Stimulated activated CD4-positive, alpha-beta T cell treated with anti-CD3 and anti-CD28 coated beads, Interleukin-12 subunit alpha, Interleukin-12 subunit beta, amount 100 ng/mL, for 48 hours (primary cell): Measurements from ENCODE around the gene MUC5B.
"Not testable (repeated sequence)": the region's sequence is repeated elsewhere in the genome, so short reads cannot be mapped to it uniquely, and the experiment has no call there.

Source experiments
- DNase-seq, 3 donors: peaks; one replicate each; pipeline ENCODE4 v3.0.0-alpha.2; 2020; ENCODE audit warnings: low read depth in 2 of 3, low spot score in 1 of 3

Gene MUC5B, protein sequence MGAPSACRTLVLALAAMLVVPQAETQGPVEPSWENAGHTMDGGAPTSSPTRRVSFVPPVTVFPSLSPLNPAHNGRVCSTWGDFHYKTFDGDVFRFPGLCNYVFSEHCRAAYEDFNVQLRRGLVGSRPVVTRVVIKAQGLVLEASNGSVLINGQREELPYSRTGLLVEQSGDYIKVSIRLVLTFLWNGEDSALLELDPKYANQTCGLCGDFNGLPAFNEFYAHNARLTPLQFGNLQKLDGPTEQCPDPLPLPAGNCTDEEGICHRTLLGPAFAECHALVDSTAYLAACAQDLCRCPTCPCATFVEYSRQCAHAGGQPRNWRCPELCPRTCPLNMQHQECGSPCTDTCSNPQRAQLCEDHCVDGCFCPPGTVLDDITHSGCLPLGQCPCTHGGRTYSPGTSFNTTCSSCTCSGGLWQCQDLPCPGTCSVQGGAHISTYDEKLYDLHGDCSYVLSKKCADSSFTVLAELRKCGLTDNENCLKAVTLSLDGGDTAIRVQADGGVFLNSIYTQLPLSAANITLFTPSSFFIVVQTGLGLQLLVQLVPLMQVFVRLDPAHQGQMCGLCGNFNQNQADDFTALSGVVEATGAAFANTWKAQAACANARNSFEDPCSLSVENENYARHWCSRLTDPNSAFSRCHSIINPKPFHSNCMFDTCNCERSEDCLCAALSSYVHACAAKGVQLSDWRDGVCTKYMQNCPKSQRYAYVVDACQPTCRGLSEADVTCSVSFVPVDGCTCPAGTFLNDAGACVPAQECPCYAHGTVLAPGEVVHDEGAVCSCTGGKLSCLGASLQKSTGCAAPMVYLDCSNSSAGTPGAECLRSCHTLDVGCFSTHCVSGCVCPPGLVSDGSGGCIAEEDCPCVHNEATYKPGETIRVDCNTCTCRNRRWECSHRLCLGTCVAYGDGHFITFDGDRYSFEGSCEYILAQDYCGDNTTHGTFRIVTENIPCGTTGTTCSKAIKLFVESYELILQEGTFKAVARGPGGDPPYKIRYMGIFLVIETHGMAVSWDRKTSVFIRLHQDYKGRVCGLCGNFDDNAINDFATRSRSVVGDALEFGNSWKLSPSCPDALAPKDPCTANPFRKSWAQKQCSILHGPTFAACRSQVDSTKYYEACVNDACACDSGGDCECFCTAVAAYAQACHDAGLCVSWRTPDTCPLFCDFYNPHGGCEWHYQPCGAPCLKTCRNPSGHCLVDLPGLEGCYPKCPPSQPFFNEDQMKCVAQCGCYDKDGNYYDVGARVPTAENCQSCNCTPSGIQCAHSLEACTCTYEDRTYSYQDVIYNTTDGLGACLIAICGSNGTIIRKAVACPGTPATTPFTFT (N-terminal part only)

DNA sequence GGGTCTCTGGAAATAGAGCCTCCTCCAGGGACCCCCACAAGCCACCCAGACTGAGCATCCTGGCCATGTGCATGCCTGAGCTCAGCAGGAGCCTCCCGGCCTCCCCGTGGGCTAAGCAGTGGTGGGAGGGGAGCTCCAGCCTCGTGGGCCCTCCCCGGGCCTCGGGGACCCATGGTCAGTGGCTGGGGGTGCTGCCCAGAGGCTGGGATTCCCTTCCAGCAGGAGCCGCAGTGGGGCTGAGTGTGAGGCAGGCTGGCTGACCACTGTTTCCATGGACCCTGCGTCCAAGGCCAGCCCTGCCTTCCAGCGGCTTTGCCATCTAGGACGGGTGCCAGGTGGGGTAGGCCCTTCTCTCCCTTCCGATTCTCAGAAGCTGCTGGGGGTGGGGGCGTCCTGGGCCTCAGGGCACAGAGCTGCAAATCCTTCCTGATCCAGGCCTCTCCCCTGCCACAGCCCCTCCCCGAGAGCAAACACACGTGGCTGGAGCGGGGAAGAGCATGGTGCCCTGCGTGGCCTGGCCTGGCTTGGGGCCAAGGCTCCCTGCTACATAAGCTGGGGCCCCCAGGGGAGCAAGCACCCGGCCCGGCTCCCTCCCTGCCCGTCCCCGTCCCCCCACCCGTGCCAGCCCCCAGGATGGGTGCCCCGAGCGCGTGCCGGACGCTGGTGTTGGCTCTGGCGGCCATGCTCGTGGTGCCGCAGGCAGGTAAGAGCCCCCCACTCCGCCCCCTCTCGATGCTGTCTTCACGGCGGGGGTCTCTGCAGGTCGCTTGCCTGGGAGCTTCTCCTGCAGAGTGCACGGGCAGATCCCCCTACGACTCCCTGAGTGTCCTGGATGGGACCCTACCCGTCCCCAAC is at the start of gene MUC5B:
Gene MUC5B (plus strand): TSS at position 576 of the 855 bp plus-strand sequence. CDS start 58 bp downstream, at position 634.
- DNase-seq, result no peak

DNA sequence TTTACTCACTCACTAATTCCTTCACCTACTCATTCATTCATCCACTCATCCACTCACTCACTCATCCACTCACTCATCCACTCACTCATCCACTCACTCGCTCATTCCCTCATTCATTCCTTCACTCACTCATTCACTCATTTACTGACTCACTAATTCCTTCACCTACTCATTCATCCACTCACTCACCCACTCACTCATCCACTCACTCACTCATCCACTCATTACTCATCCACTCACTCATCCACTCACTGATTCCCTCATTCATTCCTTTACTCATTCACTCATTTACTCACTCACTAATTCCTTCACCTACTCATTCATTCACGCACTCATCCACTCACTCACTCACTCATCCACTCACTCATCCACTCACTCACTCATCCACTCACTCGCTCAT is 49.5 kb upstream of the MUC5B start:
- not testable (repeated sequence) for DNase-seq

DNA sequence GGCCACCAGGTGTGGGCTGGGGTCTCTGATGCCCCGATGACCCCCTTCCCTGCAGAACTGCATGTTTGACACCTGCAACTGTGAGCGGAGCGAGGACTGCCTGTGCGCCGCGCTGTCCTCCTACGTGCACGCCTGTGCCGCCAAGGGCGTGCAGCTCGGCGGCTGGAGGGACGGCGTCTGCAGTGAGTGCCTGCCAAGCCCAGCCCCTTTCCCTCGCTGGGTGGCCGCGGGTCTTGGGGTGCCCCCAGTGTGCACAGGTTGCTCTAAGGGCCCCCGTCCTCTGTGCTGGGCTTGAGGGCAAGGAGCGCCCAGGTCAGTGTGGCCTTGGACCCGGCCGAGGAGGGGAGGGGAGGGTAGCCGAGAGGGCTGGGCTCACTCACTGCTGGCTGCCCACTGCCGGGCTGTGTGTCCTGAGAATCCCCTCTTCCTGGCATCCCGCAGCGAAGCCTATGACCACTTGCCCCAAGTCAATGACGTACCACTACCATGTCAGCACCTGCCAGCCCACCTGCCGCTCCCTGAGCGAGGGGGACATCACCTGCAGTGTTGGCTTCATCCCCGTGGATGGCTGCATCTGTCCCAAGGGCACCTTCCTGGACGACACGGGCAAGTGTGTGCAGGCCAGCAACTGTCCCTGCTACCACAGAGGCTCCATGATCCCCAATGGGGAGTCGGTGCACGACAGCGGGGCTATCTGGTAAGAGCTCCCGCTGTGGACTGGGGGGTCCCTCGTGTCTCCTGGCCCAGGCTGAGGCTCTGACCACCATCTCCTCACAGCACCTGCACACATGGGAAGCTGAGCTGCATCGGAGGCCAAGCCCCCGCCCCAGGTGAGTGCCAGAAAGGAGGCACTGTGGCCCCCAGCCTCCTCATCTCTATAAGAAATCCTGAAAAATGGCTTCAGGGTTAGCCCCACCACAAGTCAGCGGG is 48.2 kb upstream of the MUC5B start:
- no peak for DNase-seq

DNA sequence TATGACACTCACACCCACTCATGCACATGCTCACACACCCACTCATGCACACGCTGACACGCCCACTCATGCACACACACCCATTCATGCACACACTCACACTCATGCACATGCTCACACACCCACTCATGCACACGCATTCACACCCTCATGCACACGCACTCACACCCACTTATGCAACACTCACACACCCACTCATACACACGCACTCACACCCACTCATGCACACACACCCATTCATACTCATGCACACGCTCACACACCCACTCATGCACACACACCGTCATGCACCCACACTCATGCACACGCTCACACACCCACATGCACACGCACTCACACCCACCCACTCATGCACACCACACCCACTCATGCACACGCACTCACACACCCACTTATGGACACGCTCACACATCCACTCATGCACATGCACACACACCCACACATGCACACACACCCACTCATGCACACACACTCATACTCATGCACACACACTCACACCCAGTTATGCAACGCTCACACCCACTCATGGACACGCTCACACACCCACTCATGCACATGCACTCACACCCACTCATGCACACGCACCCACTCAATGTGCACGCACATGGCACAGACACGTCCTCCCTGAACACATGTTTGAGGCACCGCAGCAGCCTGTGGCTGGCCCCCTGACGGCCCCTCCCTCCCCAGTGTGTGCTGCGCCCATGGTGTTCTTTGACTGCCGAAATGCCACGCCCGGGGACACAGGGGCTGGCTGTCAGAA is 47.2 kb upstream of the MUC5B start:
- DNase-seq, result no peak

DNA sequence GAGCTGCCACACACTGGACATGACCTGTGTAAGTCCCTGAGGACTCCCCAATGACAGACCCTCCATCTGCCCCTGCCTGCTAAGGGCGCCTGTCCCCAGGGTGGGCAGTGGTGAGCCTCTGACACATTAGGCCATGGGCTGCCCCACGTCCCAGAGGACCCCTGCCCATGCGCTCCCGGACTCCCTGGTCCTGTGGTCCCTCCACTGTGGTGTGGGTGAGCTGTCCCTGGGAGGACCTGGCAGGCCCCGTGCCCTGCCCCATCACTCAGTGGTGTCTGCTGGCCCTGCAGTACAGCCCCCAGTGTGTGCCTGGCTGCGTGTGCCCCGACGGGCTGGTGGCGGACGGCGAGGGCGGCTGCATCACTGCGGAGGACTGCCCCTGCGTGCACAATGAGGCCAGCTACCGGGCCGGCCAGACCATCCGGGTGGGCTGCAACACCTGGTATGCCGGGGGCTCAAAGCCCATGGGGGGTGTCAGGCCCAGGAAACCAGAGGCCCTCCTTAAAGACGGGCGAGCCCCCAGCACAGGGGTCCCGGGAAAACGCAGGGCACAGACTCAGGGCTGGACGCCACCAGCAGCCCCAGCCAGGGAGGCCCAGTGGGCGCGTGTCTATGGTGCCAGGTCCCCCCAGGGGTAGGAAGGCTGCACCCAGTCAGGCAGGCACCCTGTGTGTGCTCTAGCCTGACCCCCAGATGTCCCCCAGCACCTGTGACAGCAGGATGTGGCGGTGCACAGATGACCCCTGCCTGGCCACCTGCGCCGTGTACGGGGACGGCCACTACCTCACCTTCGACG is 46.4 kb upstream of the MUC5B start:
- no peak for DNase-seq

DNA sequence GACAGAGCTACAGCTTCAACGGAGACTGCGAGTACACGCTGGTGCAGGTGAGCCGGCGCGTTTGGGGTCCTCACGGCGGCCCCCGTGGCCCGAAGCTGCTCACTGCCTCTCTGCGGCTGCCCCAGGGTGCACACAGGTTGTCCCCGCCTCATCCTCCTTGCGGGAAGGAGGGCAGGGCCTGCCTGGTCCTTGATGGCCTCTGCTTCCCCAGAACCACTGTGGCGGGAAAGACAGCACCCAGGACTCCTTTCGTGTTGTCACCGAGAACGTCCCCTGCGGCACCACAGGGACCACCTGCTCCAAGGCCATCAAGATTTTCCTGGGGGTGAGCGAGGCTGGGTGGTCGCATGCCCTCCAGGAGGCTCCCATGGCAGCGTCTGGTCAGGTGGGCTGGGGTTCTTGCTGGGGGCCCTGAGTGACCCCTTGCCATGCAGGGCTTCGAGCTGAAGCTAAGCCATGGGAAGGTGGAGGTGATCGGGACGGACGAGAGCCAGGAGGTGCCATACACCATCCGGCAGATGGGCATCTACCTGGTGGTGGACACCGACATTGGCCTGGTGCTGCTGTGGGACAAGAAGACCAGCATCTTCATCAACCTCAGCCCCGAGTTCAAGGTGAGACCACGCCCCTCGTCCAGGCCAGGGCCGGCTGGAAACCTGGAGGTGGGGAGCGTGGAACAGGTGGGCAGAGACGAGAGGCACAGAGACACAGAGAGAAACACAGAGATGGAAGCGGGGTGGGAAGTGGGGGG is 45.7 kb upstream of the MUC5B start:
- DNase-seq, result no peak

DNA sequence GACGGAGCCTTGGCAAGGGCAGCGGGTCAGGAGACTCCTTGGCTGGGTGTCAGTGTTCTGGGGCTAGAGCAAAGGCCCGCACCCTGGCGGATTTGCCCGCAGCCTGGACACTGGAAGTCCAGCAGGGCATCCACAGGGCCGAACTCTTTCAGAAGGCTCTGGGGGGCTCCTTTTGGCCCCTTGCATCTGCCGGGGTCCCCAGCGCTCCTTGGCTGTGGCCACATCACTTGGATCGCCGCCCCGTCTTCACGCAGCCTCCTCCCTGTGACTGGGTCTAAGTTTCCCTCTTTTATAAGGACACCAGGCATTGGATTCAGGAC is 45.1 kb upstream of the MUC5B start:
- no peak for DNase-seq

DNA sequence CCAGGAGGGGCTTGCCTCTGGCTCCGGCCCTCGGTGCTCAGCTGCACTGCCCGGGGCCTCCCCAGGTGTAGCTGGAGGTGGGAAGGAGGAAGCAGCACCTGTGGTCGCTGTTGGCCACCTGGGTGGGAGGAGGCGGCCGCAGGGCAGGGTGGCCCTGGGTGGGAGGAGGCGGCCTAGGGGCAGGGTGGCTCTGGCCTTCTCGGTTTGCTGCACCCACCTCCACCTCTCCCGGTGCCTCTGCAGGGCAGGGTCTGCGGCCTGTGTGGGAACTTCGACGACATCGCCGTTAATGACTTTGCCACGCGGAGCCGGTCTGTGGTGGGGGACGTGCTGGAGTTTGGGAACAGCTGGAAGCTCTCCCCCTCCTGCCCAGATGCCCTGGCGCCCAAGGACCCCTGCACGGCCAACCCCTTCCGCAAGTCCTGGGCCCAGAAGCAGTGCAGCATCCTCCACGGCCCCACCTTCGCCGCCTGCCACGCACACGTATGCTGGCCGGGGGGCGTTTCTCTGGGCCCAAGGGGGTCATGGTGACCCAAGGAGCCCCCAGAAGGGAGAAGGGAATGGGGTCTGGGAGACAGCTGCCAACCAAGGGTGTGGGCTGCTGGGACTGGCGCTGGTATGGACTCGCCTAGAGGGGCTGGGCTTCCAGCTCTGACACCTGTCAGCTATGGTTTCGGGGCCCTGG is 44.5 kb upstream of the MUC5B start:
- no peak for DNase-seq

DNA sequence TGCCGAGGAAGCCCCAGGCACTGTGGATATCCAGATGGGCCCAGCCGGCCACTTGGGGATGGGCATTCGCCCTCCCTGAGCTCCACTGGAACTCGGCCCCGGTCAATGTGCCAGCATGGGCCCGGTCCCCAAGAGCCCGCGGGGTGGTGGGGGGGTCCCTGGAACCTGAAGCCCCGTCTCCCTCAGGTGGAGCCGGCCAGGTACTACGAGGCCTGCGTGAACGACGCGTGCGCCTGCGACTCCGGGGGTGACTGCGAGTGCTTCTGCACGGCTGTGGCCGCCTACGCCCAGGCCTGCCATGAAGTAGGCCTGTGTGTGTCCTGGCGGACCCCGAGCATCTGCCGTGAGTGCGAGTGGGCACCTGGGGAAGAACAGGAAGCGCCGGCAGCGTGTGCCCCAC is 44.0 kb upstream of the MUC5B start:
- no peak for DNase-seq

DNA sequence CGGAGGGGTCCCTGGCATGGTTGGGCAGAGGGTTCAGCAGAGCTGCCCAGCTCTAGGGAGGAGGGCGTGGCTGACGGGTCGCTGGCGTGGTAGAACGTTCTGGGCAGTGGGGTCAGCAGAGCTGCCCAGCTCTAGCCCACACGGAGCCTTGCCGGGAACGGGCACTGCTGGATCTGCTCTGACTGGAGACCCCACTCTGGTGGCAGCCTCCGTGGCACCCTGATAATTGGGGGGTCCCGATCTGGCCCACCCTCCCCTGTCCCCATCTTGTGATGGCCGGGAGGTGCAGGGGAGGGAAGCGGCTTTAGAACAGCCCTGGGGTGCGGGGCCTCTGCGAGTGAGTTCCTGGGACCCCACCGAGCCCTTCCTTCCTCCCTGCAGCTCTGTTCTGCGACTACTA is 43.2 kb upstream of the MUC5B start:
- no peak for DNase-seq

DNA sequence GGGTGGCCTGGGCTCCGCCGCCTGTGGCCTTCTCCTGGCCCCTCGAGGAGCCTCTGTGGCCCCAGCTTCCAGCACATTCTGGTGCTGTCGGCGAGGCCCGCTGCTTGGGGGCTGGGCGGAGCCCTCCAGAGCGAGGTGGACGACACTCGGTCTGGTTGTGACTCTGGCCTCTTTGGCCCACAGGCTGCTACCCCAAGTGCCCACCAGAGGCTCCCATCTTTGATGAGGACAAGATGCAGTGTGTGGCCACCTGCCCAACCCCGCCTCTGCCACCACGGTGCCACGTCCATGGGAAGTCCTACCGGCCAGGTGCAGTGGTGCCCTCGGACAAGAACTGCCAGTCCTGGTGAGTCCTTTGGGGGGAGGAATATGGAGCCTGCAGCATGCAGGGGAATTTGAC is 42.7 kb upstream of the MUC5B start:
- no peak for DNase-seq

DNA sequence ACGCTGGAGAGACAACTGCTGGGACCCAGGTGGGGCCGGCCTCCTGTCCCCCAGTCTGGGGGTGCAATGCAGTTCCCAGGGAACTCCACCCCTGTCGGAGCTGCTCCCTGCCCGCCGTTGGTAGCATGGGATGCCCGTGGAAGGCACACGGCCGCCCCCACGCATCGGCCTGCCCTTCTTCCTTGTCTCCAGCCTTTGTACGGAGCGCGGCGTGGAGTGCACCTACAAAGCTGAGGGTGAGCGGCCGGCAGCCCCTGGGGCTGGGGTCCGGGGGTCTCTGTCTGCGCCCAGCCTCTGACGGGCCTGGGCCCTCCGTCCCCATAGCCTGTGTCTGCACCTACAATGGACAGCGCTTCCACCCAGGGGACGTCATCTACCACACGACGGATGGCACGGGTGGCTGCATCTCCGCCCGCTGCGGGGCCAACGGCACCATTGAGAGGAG is 41.9 kb upstream of the MUC5B start:
- no peak for DNase-seq

DNA sequence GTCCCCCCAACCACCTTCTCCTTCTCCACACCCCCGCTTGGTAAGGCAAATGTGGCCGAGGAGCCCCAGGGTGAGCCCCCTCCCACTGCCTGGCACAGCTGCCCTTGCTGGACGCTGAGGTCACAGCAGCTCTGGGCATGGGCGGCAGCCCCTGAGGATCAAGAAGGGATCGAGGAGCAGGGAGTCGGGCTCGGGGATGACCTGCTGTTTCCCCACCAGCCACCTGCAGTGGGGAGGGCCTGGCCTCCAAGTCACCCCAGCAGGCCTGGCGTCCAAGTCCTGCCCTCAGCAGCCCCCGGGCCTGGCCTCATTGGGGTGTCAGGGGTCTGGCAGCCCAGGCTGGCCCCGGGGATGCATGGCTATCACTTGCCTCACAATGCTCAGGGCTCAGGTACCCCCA is 41.4 kb upstream of the MUC5B start:
- DNase-seq, result no peak

DNA sequence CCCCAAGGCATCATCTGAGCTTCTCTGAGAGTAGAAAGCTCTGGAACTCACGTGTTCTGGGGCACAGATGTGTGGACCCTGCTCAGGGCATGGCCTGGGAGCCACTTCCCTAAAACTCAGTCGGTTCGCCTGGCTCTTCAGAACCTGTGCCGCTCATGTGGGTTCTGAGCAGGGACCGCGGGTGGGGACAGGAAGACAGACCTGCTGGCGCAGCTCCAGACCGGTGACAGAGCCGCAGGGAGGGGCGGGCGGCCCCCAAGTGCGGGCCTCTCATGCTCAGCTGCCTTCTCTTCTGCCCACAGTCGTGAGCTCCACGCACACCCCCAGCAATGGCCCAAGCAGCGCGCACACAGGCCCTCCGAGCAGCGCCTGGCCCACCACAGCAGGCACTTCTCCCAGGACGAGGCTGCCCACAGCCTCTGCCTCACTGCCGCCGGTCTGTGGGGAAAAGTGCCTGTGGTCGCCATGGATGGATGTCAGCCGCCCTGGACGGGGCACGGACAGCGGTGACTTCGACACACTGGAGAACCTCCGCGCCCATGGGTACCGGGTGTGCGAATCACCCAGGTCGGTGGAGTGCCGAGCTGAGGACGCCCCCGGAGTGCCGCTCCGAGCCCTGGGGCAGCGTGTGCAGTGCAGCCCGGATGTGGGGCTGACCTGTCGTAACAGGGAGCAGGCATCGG is 40.9 kb upstream of the MUC5B start:
- DNase-seq, result no peak

DNA sequence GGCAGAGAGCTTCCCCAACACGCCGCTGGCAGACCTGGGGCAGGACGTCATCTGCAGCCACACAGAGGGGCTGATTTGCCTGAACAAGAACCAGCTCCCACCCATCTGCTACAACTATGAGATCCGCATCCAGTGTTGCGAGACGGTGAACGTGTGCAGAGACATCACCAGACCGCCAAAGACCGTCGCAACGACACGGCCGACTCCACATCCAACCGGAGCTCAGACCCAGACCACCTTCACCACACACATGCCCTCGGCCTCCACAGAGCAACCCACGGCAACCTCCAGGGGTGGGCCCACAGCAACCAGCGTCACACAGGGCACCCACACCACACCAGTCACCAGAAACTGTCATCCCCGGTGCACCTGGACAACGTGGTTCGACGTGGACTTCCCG is 38.7 kb upstream of the MUC5B start:
- not testable (repeated sequence) for DNase-seq
